Left colon (tissue), 2 donors: ENCODE data around the gene GRM7. TPM values are rescaled to one million over a fixed set of nuclear protein-coding genes. Genes with fewer than 3 reads are reported as not detected.

Experiments used
- ATAC-seq: fragments of 200-7000 bp; cut with Tn5 transposase; one replicate; pipeline ENCODE4 v1.9.1; 2020; ENCODE audit warnings: mild to moderate bottlenecking, moderate library complexity
- DNase-seq, 2 donors: peaks; one replicate each; pipeline ENCODE4 v3.0.0-alpha.2; 2020
- intact Hi-C, 2 donors: fragments of 100-400 bp; cut with DNase I in 1 of 2; cut with micrococcal nuclease in 1 of 2; formaldehyde crosslinking; loops; one replicate each; pipeline versions ENCODE4 v1.11.2 to v1.14.0; 2022; cut with DNase I, micrococcal nuclease
- total RNA-seq, 2 donors: library from RNA; stranded (reverse); fragmentation: NEBNext Ultra II Directional; extraction: Animal tissue kit (Norgen Biotek cat#: 25700); gene quantifications; one replicate each; pipeline ENCODE4 v1.2.1, GENCODE V29; 2021
- donor health status: DM: no; HTN: no; CAD: no.
- donor health status: DM: yes; HTN: yes; CAD: no.

Gene GRM7
- total RNA-seq, 2 donors from 2014 or later = 0.12 to 0.59 TPM

GRCh38 chr3:7709376-7710082 is 848.6 kb downstream of the GRM7 start:
- no peak for ATAC-seq
- no peak for DNase-seq
- intact Hi-C loops = no loop called here

- DNase-seq = no peak
- no peak for ATAC-seq
- intact Hi-C loops = no loop called here
Measured at GRCh38 chr3:7710284-7710683, 849.4 kb downstream of the GRM7 start.

- ATAC-seq = no peak
- no peak for DNase-seq
- intact Hi-C loops = no loop called here
Measured at GRCh38 chr3:7713724-7714123, 852.8 kb downstream of the GRM7 start.

GRCh38 chr3:7720649-7721297 is 859.9 kb downstream of the GRM7 start:
- no peak for ATAC-seq
- intact Hi-C loops = no loop called here

GRCh38 chr3:7721869-7722268 is 861.0 kb downstream of the GRM7 start:
- DNase-seq = no peak
- intact Hi-C loops = no loop called here
- no peak for ATAC-seq

More at GRCh38 chr3:7720649-7721297, 859.9 kb downstream of the GRM7 start:
- DNase-seq = no peak

GRCh38 chr3:7728566-7729519 is 867.9 kb downstream of the GRM7 start:
- intact Hi-C loops = no loop called here
- DNase-seq (no peak), ATAC-seq (no peak)

GRCh38 chr3:7733933-7734332 is 873.0 kb downstream of the GRM7 start:
- intact Hi-C loops = no loop called here
- no peak for ATAC-seq
- no peak for DNase-seq

GRCh38 chr3:7734456-7734855 is 873.5 kb downstream of the GRM7 start:
- DNase-seq (no peak), ATAC-seq (no peak)
- intact Hi-C loops = no loop called here

- no peak for DNase-seq
- intact Hi-C loops = no loop called here
- ATAC-seq = no peak
Measured at GRCh38 chr3:7737263-7737662, 876.3 kb downstream of the GRM7 start.

- DNase-seq = no peak
- ATAC-seq = no peak
- intact Hi-C loops = no loop called here
Measured at GRCh38 chr3:7739754-7740153, 878.8 kb downstream of the GRM7 start.

GRCh38 chr3:7740458-7740857 is 879.5 kb downstream of the GRM7 start:
- no peak for DNase-seq
- intact Hi-C loops = no loop called here
- ATAC-seq = no peak

GRCh38 chr3:7744850-7745249 is 883.9 kb downstream of the GRM7 start:
- DNase-seq (no peak), ATAC-seq (no peak)
- intact Hi-C loops = no loop called here

- ATAC-seq (no peak), DNase-seq (no peak)
- intact Hi-C loops = no loop called here
Measured at GRCh38 chr3:7745711-7746110, 884.8 kb downstream of the GRM7 start.

- DNase-seq (no peak), ATAC-seq (no peak)
- intact Hi-C loops = no loop called here
Measured at GRCh38 chr3:7749931-7750695, 889.2 kb downstream of the GRM7 start.

- intact Hi-C loops = no loop called here
- no peak for DNase-seq
- ATAC-seq = no peak
Measured at GRCh38 chr3:7752005-7752404, 891.1 kb downstream of the GRM7 start.

- DNase-seq (no peak), ATAC-seq (no peak)
- intact Hi-C loops = no loop called here
Measured at GRCh38 chr3:7754653-7755441, 893.9 kb downstream of the GRM7 start.

- intact Hi-C loops = no loop called here
- no peak for ATAC-seq
- no peak for DNase-seq
Measured at GRCh38 chr3:7759630-7760029, 898.7 kb downstream of the GRM7 start.

GRCh38 chr3:7760718-7761117 is 899.8 kb downstream of the GRM7 start:
- intact Hi-C loops = no loop called here
- ATAC-seq (no peak), DNase-seq (no peak)
